Testis (tissue), 3 donors: Measurements from ENCODE around the gene KRT6A. TPM values are rescaled to one million over a fixed set of nuclear protein-coding genes. Genes with fewer than 3 reads are reported as not detected.

ENCODE experiments used
- DNase-seq: peaks from one replicate; pipeline ENCODE4 v3.0.0-alpha.2; 2019
- H3K27ac ChIP-seq, 2 donors: fragments of 200-600 bp; sonication (generic); one replicate each; pipeline ENCODE4 v1.5.1; 2019
- H3K27me3 ChIP-seq: fragments of 200-600 bp; sonication (generic); one replicate; pipeline ENCODE4 v1.5.1; 2019
- H3K36me3 ChIP-seq: fragments of 200-600 bp; sonication (generic); one replicate; pipeline ENCODE4 v1.5.1; 2017; ENCODE audit warnings: low read depth; ENCODE audit errors: missing control alignments
- H3K4me1 ChIP-seq: fragments of 200-600 bp; sonication (generic); one replicate; pipeline ENCODE4 v1.5.1; 2019
- H3K4me3 ChIP-seq, 2 donors: fragments of 200-600 bp; sonication (generic); one replicate each; pipeline ENCODE4 v1.5.1; 2017 to 2019
- H3K9me3 ChIP-seq: fragments of 200-600 bp; sonication (generic); one replicate; pipeline ENCODE4 v1.5.1; 2017
- CTCF ChIP-seq, 3 experiments: fragments of 450-650 bp in 2 of 3; fragments of 200-600 bp in 1 of 3; sonication (generic) in 1 of 3; IDR thresholded peaks; one replicate each; pipeline ENCODE4 v1.5.1; 2016 to 2019; ENCODE audit warnings: antibody characterized with exemption in 3 of 3, mild to moderate bottlenecking in 2 of 3, moderate library complexity in 1 of 3
- POLR2A ChIP-seq: fragments of 450-650 bp; IDR thresholded peaks from one replicate; pipeline ENCODE4 v1.6.1; 2017; ENCODE audit warnings: antibody characterized with exemption, mild to moderate bottlenecking, moderate library complexity
- WGBS, 2 donors: methylation state at CpG; one replicate each; pipeline ENCODE4 v1.1.5; 2018; 5-methylcytosine and 5-hydroxymethylcytosine counted together
- intact Hi-C: fragments of 100-400 bp; cut with DNase I; formaldehyde crosslinking; loops from one replicate; pipeline ENCODE4 v1.15.1; 2023; ENCODE audit warnings: low total_unique reads
- polyA plus RNA-seq: library from polyadenylated mRNA; stranded (reverse); fragments of 350-450 nt; fragmentation: Illumina TruSeq; extraction: RNeasy Lipid Tissue Mini Kit (QIAGEN cat#74804); gene quantifications from one replicate; pipeline ENCODE4 v1.2.3, GENCODE V29; 2014; ENCODE audit warnings: low read depth, low replicate concordance; ENCODE audit not compliant: insufficient read depth
- total RNA-seq, 2 donors: library from RNA; depleted of rRNA; stranded (reverse); fragments of >200 nt; gene quantifications; one replicate each; pipeline ENCODE4 v1.2.3, GENCODE V29; 2016

KRT6A gene
- total and polyA plus RNA-seq, 3 donors from 2014 or later, result 0.19 to 1.5 (median 0.63) TPM

GRCh38 chr12:52525661-52526499, 32.8 kb upstream of the KRT6A start:
- intact Hi-C loops, result no loop called here

GRCh38 chr12:52524898-52525591, 32.0 kb upstream of the KRT6A start:
- H3K4me1 ChIP-seq, result no peaks in the 10 kb centered on the region
- H3K9me3 ChIP-seq, result no peaks in the 10 kb centered on the region
- intact Hi-C loops, result no loop called here
- no peak for DNase-seq
- no peaks in the 10 kb centered on the region for H3K36me3 ChIP-seq
- 80 to 93% methylated on average over 5 of the region's 5 CpGs for WGBS, 2 donors
- H3K27ac ChIP-seq, result no peak overlapping the region
- no peak overlapping the region for H3K4me3 ChIP-seq
- TF ChIP-seq POLR2A (no peak), CTCF (IDR thresholded peaks at IDR 0.05) (no peak)
- H3K27me3 ChIP-seq, result no peaks in the 10 kb centered on the region

More at GRCh38 chr12:52525661-52526499, 32.8 kb upstream of the KRT6A start:
- TF ChIP-seq CTCF (IDR thresholded peaks at IDR 0.05) (no peak), POLR2A (no peak)
- no peaks in the 10 kb centered on the region for H3K9me3 ChIP-seq
- 73 to 89% methylated on average over 7 to 13 of the region's 13 CpGs for WGBS, 2 donors
- H3K27ac ChIP-seq, result no peak overlapping the region
- no peaks in the 10 kb centered on the region for H3K27me3 ChIP-seq
- no peaks in the 10 kb centered on the region for H3K36me3 ChIP-seq
- no peak for DNase-seq
- no peaks in the 10 kb centered on the region for H3K4me1 ChIP-seq
- no peak overlapping the region for H3K4me3 ChIP-seq

GRCh38 chr12:52524241-52524897, 31.3 kb upstream of the KRT6A start:
- intact Hi-C loops, result no loop called here
- WGBS, 2 donors, result 63 to 78% methylated on average over 2 to 6 of the region's 6 CpGs
- TF ChIP-seq CTCF (IDR thresholded peaks at IDR 0.05) (no peak), POLR2A (no peak)
- Histone ChIP-seq H3K27ac (no peak overlapping the region), H3K9me3 (no peaks in the 10 kb centered on the region), H3K4me1 (no peaks in the 10 kb centered on the region), H3K27me3 (no peaks in the 10 kb centered on the region), H3K4me3 (no peak overlapping the region), H3K36me3 (no peaks in the 10 kb centered on the region)
- DNase-seq, result no peak

GRCh38 chr12:52523824-52524223, 30.8 kb upstream of the KRT6A start:
- H3K27ac ChIP-seq, result no peak overlapping the region
- no peaks in the 10 kb centered on the region for H3K36me3 ChIP-seq
- intact Hi-C loops, result no loop called here
- H3K4me3 ChIP-seq, result no peak overlapping the region
- no peaks in the 10 kb centered on the region for H3K4me1 ChIP-seq
- H3K27me3 ChIP-seq, result no peaks in the 10 kb centered on the region
- no peak for TF ChIP-seq POLR2A
- TF ChIP-seq CTCF (IDR thresholded peaks at IDR 0.05), result no peak
- 93 to 96% methylated on average over 2 to 4 of the region's 4 CpGs for WGBS, 2 donors
- no peaks in the 10 kb centered on the region for H3K9me3 ChIP-seq
- DNase-seq, result no peak
